ENCODE measurements around the gene SMIM9.

- TF ChIP-seq CTCF (IDR thresholded peaks at IDR 0.05) (no peak), POLR2A (IDR thresholded peaks at IDR 0.05) (no peak)
Measured at GRCh38 chrX:154821523-154821922, 12.9 kb downstream of the SMIM9 start.

Data from adrenal gland (tissue), 5 donors.